MM.1S (cell line): Measurements from ENCODE around the gene FAM229A.

Experiments used
- DNase-seq: peaks from one replicate; pipeline ENCODE4 v3.0.0-alpha.2; 2015
- H2AFZ ChIP-seq: fragments of 300-600 bp; sonication (generic); 2 replicates; pipeline ENCODE4 v1.6.0; 2016; ENCODE audit warnings: antibody characterized with exemption, low read length
- H3F3A ChIP-seq: fragments of 300-600 bp; sonication (generic); 2 replicates; pipeline ENCODE4 v1.6.1; 2016; ENCODE audit warnings: mild to moderate bottlenecking, antibody characterized with exemption, low read length, moderate library complexity, mixed read lengths; ENCODE audit not compliant: insufficient read depth
- H3K27ac ChIP-seq: fragments of 300-600 bp; sonication (generic); 2 replicates; pipeline ENCODE4 v1.5.1; 2016; ENCODE audit warnings: mild to moderate bottlenecking, low read length
- H3K27me3 ChIP-seq: fragments of 300-600 bp; sonication (generic); replicated peaks from 2 replicates; pipeline ENCODE4 v1.6.0; 2016; ENCODE audit warnings: low read length; ENCODE audit not compliant: insufficient read depth
- H3K36me3 ChIP-seq: fragments of 300-600 bp; sonication (generic); replicated peaks from 2 replicates; pipeline ENCODE4 v1.6.1; 2016; ENCODE audit warnings: mild to moderate bottlenecking, low read length, mixed read lengths; ENCODE audit not compliant: insufficient read depth
- H3K4me1 ChIP-seq: fragments of 300-600 bp; sonication (generic); 2 replicates; pipeline ENCODE4 v1.6.1; 2016; ENCODE audit warnings: low read length, mixed read lengths
- H3K4me2 ChIP-seq: fragments of 300-600 bp; sonication (generic); 2 replicates; pipeline ENCODE4 v1.6.0; 2016; ENCODE audit warnings: low read depth, low read length
- H3K4me3 ChIP-seq: fragments of 300-600 bp; sonication (generic); 2 replicates; pipeline ENCODE4 v1.5.1; 2016; ENCODE audit warnings: low read length, mixed read lengths
- H3K79me2 ChIP-seq: fragments of 300-600 bp; sonication (generic); 2 replicates; pipeline ENCODE4 v1.6.1; 2016; ENCODE audit warnings: mixed run types, low read length, mixed read lengths
- H3K9ac ChIP-seq: fragments of 300-600 bp; sonication (generic); 2 replicates; pipeline ENCODE4 v1.6.1; 2016; ENCODE audit warnings: low read length, mixed read lengths
- H3K9me2 ChIP-seq: fragments of 300-600 bp; sonication (generic); replicated peaks from 2 replicates; pipeline ENCODE4 v1.6.1; 2016; ENCODE audit warnings: mild to moderate bottlenecking, low read length, mixed read lengths; ENCODE audit not compliant: insufficient read depth
- H3K9me3 ChIP-seq: fragments of 300-600 bp; sonication (generic); replicated peaks from 2 replicates; pipeline ENCODE4 v1.6.1; 2016; ENCODE audit warnings: mild to moderate bottlenecking, low read length, mixed read lengths; ENCODE audit not compliant: insufficient read depth
- H4K20me1 ChIP-seq: fragments of 300-600 bp; sonication (generic); 2 replicates; pipeline ENCODE4 v1.6.1; 2016; ENCODE audit warnings: mild to moderate bottlenecking, low read length, moderate library complexity, mixed read lengths; ENCODE audit not compliant: insufficient read depth
- EZH2 ChIP-seq: fragments of 300-600 bp; sonication (generic); optimal IDR thresholded peaks from 2 replicates; pipeline ENCODE3; 2017; ENCODE audit warnings: low read depth, mild to moderate bottlenecking, antibody characterized with exemption, low read length, mixed read lengths
- EZH2phosphoT487 ChIP-seq: fragments of 300-600 bp; sonication (generic); IDR thresholded peaks from 2 replicates; pipeline ENCODE4 v1.6.1; 2018; ENCODE audit warnings: antibody characterized with exemption, low read length
- TF ChIP-seq, protein P1 (sequence below): fragments of 300-600 bp; sonication (generic); IDR thresholded peaks from 2 replicates; pipeline ENCODE4 v1.5.1; 2016; ENCODE audit warnings: antibody characterized with exemption, low read length, mixed read lengths

The FAM229A gene

DNA sequence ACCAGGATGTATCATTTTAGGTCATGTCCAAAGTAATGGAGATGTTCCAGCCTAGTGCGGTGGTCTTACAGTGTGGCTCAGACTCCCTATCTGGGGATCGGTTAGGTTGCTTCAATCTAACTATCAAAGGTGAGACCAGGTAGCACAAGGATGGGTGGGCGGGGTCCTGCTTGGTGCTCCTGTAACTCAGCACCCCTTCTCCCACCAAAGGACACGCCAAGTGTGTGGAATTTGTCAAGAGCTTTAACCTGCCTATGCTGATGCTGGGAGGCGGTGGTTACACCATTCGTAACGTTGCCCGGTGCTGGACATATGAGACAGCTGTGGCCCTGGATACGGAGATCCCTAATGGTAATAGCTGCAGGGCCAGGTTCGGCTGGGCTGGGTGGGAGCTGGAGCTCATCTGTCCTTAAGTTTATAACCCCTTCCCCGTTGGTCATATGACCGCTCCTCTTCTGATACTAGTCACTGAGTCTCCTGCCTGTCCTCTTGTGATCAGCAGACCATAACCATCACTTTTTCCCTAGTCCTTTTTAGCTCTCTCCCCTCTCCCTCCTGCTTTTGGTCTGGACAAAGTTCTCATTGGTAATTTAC lies 31.6 kb downstream of the FAM229A start:
- Histone ChIP-seq H3K27ac (no peak overlapping the region), H3K79me2 (peaks cover 9% of the 10 kb centered on the region), H3K9ac (no peak overlapping the region), H3K36me3 (no peaks in the 10 kb centered on the region), H3K9me2 (no peaks in the 10 kb centered on the region), H3K27me3 (no peaks in the 10 kb centered on the region), H3K4me2 (no peak overlapping the region), H3K4me1 (peaks cover 37% of the 10 kb centered on the region), H3K4me3 (no peak overlapping the region), H3K9me3 (no peaks in the 10 kb centered on the region), H3F3A (peaks cover 30% of the 10 kb centered on the region), H2AFZ (no peak overlapping the region), H4K20me1 (no peaks in the 10 kb centered on the region)
- DNase-seq, result no peak
- TF ChIP-seq EZH2, result no peak
- TF ChIP-seq, protein P1, sequence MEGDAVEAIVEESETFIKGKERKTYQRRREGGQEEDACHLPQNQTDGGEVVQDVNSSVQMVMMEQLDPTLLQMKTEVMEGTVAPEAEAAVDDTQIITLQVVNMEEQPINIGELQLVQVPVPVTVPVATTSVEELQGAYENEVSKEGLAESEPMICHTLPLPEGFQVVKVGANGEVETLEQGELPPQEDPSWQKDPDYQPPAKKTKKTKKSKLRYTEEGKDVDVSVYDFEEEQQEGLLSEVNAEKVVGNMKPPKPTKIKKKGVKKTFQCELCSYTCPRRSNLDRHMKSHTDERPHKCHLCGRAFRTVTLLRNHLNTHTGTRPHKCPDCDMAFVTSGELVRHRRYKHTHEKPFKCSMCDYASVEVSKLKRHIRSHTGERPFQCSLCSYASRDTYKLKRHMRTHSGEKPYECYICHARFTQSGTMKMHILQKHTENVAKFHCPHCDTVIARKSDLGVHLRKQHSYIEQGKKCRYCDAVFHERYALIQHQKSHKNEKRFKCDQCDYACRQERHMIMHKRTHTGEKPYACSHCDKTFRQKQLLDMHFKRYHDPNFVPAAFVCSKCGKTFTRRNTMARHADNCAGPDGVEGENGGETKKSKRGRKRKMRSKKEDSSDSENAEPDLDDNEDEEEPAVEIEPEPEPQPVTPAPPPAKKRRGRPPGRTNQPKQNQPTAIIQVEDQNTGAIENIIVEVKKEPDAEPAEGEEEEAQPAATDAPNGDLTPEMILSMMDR, result no peak
- TF ChIP-seq EZH2phosphoT487, result no peak

DNA sequence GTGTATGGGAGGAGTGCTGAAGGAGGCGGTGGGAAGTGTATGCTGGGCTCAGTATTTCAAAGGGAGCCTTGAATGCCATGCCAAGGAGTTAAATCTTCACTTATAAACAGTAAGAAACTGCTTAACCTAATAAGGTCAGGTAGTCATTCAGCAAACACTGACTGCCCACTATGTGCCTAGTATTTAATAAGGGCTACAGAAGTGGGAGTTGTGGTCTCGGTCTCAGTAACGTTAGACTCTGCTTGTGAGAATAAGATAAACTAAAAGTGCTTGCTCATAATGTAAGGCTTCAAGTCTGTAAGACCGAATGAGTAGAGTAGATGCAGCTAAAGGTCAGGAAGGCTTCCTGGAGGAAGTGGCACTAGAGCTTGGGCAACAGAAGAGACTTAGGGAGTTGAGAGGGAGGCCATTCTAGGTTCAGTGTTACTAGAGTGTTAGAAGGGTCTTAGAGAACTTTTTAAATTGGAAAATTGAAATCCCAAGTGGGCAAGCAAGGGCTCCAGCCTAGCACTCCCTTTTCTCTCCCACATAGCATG lies 32.3 kb downstream of the FAM229A start:
- Histone ChIP-seq H3K4me2 (no peak overlapping the region), H3K9ac (no peak overlapping the region), H3K9me2 (no peaks in the 10 kb centered on the region), H3K36me3 (no peaks in the 10 kb centered on the region), H4K20me1 (no peaks in the 10 kb centered on the region), H3K27me3 (no peaks in the 10 kb centered on the region), H3K9me3 (no peaks in the 10 kb centered on the region), H3K4me1 (peaks cover 36% of the 10 kb centered on the region), H3F3A (peaks cover 29% of the 10 kb centered on the region), H3K4me3 (no peak overlapping the region), H2AFZ (no peak overlapping the region), H3K27ac (no peak overlapping the region), H3K79me2 (peaks cover 7% of the 10 kb centered on the region)
- TF ChIP-seq EZH2phosphoT487 (no peak), EZH2 (no peak)
- TF ChIP-seq, protein P1, result no peak
- no peak for DNase-seq

- Histone ChIP-seq H2AFZ (no peak overlapping the region), H3K27me3 (no peaks in the 10 kb centered on the region), H3F3A (peaks cover 12% of the 10 kb centered on the region), H3K27ac (no peak overlapping the region), H3K4me3 (no peak overlapping the region), H3K9me2 (no peaks in the 10 kb centered on the region), H4K20me1 (no peaks in the 10 kb centered on the region), H3K9ac (no peak overlapping the region), H3K4me2 (no peak overlapping the region), H3K79me2 (peaks cover 6% of the 10 kb centered on the region), H3K9me3 (no peaks in the 10 kb centered on the region), H3K4me1 (peaks cover 17% of the 10 kb centered on the region), H3K36me3 (no peaks in the 10 kb centered on the region)
- TF ChIP-seq EZH2 (no peak), EZH2phosphoT487 (no peak)
- TF ChIP-seq, protein P1, result no peak
- no peak for DNase-seq
Observed at GRCh38 chr1:32327204-32327603, 35.1 kb downstream of the FAM229A start.
